HUES48 (cell line): Measurements from ENCODE around the gene XRCC1.
"Not testable (repeated sequence)": the region's sequence is repeated elsewhere in the genome, so short reads cannot be mapped to it uniquely, and the experiment has no call there.

Experiments used
- H3K27ac ChIP-seq: one replicate; pipeline ENCODE4 v1.7.0; 2013; ENCODE audit warnings: low read depth, low read length, inconsistent platforms
- H3K27me3 ChIP-seq: 2 replicates; pipeline ENCODE4 v1.6.1; 2013; ENCODE audit warnings: mild to moderate bottlenecking, low read length; ENCODE audit not compliant: control insufficient read depth, insufficient read depth
- H3K36me3 ChIP-seq: 2 replicates; pipeline ENCODE4 v1.6.1; 2013; ENCODE audit warnings: low read length; ENCODE audit not compliant: control insufficient read depth, insufficient read depth
- H3K4me1 ChIP-seq: 2 replicates; pipeline ENCODE4 v1.6.1; 2013; ENCODE audit warnings: mild to moderate bottlenecking, low read length; ENCODE audit not compliant: control insufficient read depth, insufficient read depth
- H3K4me3 ChIP-seq: 2 replicates; pipeline ENCODE4 v1.5.1; 2013; ENCODE audit warnings: mild to moderate bottlenecking, low read depth, low read length
- H3K9ac ChIP-seq: 2 replicates; pipeline ENCODE4 v1.6.1; 2013; ENCODE audit warnings: mild to moderate bottlenecking, low read depth, low read length, moderate library complexity
- H3K9me3 ChIP-seq: 2 replicates; pipeline ENCODE4 v1.6.1; 2013; ENCODE audit warnings: low read length; ENCODE audit not compliant: control insufficient read depth, insufficient read depth

The XRCC1 gene

DNA sequence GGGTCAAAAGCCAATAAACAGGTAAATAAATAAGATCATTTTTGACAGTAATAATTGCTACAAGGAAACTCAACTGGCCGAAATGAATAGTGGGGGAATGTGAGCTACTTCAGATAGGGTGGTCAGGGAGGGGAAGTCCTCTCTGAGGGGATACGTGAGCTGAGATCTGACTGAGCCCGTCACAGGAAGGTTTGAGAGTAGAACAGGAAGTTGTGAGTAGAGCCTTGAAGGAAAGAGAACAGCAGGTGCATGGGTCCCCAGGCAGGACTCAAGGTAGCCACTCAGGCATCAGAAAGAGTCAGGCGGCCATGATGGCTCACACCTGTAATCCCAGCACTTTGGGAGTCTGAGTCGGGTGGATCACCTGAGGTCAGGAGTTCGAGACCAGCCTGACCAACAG lies 14.4 kb upstream of the XRCC1 start:
- Histone ChIP-seq H3K4me1 (no peaks in the 10 kb centered on the region), H3K4me3 (no peak overlapping the region), H3K27ac (no peak overlapping the region), H3K36me3 (peaks cover 57% of the 10 kb centered on the region), H3K9ac (no peak overlapping the region), H3K9me3 (no peaks in the 10 kb centered on the region), H3K27me3 (no peaks in the 10 kb centered on the region)

DNA sequence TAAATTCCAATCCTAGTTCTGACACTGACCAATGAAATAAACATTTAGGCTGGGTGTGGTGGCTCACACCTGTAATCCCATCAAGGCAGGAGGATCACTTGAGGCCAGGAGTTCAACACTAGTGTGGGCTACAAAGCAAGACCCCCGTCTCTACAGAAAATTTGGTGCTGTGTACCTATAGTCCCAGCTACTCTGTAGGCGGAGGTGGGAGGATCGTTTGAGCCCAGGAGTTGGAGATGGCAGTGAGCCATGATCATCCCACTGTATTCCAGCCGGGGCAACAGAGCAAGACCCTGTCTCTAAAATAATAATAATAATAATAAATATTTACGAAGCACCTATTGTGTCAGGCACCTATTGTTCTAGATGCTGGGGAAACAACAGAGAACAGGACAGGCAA lies 13.9 kb upstream of the XRCC1 start:
- H3K9ac ChIP-seq, result no peak overlapping the region
- no peak overlapping the region for H3K27ac ChIP-seq
- no peaks in the 10 kb centered on the region for H3K9me3 ChIP-seq
- peaks cover 57% of the 10 kb centered on the region for H3K36me3 ChIP-seq
- H3K4me3 ChIP-seq, result no peak overlapping the region
- H3K4me1 ChIP-seq, result no peaks in the 10 kb centered on the region
- no peaks in the 10 kb centered on the region for H3K27me3 ChIP-seq

DNA sequence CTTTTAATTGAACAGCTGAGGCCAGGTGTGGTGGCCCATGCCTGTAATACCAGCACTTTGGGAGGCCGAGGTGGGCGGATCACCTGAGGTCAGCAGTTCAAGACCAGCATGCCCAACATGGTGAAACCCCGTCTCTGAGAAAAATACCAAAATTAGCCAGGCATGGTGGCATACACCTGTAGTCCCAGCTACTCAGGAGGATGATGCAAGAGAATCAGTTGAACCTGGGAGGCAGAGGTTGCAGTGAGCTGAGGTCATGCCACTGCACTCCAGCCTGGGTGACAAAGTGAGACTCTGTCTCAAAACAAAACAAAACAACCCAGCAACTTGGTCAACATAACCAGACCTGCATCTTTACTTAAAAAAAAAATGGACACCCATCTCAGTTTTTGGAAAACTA lies 11.7 kb upstream of the XRCC1 start:
- not testable (repeated sequence) for H3K27me3 ChIP-seq, H3K9ac ChIP-seq, H3K4me3 ChIP-seq, H3K4me1 ChIP-seq, H3K9me3 ChIP-seq, H3K27ac ChIP-seq
- H3K36me3 ChIP-seq, result peaks cover 35% of the 10 kb centered on the region

DNA sequence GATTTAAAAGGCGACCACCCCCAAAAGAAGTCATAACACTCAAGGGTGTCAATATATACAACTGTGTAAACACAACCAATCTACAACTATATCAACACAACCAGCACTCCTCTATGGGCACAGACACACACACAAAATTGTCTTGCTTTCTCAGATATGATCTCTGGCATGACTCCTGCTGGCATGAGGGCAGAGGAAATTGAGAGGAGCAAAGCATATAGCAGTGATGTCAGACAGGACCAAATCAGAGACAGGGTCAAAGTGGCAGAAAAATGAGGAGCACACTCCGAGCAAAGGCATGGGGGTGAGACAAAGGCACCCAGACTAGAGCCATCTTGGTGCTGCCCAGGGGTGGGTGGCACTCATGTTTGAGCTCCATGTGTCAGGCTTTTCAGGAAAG lies 11.0 kb upstream of the XRCC1 start:
- H3K27ac ChIP-seq, result no peak overlapping the region
- H3K4me3 ChIP-seq, result no peak overlapping the region
- peaks cover 32% of the 10 kb centered on the region for H3K36me3 ChIP-seq
- H3K9me3 ChIP-seq, result no peaks in the 10 kb centered on the region
- H3K27me3 ChIP-seq, result no peaks in the 10 kb centered on the region
- H3K4me1 ChIP-seq, result no peaks in the 10 kb centered on the region
- H3K9ac ChIP-seq, result no peak overlapping the region

DNA sequence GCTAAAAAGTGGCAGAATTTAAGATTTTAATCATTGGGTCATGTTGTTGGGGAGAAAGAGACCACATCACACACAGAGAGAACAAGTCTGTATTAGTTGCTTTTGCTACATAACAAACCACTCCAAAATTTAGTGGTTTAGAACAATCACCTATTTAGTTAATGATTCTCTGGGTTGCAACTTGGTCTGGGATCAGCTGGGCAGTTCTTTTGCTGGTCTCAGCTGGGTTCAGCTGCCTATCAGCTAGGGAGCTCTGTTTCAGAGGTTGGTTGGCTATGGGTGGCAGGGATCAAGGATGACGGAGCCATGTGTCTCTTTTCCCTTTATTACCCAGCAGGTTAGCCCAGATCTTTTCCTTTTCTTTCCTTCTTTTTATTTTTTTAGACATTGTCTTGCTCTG lies 9.2 kb upstream of the XRCC1 start:
- no peaks in the 10 kb centered on the region for H3K9me3 ChIP-seq

DNA sequence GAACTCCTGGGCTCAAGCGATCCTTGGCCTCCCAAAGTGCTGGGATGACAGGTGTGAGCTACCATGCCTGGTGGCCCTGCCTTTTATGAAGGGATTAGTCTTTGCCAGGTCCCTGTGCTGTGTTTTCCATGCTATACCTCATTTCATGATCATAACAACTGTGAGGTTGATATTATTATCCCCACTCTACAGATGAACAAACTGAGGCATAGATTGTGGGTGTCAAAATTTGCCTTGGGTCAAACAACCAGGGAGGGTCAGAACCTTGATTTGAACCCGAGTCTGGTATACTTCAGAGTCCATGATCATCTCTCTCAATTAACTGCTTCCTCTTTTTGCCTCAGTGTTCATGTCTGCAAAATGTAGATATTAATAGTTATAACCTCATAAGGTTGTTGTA lies 7.2 kb upstream of the XRCC1 start:
- H3K4me3 ChIP-seq, result no peak overlapping the region
- no peak overlapping the region for H3K9ac ChIP-seq

More for the DNA sequence above, 9.2 kb upstream of the XRCC1 start:
- Histone ChIP-seq H3K27me3 (no peaks in the 10 kb centered on the region), H3K4me1 (no peaks in the 10 kb centered on the region), H3K9ac (no peak overlapping the region), H3K27ac (no peak overlapping the region), H3K36me3 (peaks cover 15% of the 10 kb centered on the region), H3K4me3 (no peak overlapping the region)

DNA sequence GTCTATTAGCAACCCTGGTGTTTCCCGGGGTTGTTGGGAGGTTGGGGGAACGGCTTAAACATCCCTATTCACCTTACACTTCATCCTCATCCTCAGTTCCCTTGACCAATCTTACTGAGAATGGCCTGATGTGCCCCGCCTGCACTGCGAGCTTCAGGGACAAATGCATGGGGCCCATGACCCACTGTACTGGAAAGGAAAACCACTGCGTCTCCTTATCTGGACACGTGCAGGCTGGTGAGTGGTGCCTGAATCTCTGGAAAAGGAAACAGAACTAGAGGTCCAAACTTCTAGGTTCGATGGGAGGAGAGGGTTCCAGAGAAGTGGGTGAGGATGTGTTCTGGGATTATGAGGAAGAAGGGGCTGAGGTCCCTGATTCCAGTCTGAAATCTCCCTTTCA lies 6.1 kb upstream of the XRCC1 start:
- Histone ChIP-seq H3K9ac (no peak overlapping the region), H3K4me3 (no peak overlapping the region), H3K27ac (no peak overlapping the region)

More for the DNA sequence above, 7.2 kb upstream of the XRCC1 start:
- Histone ChIP-seq H3K4me1 (no peaks in the 10 kb centered on the region), H3K27ac (no peak overlapping the region), H3K36me3 (peaks cover 7% of the 10 kb centered on the region), H3K27me3 (no peaks in the 10 kb centered on the region), H3K9me3 (no peaks in the 10 kb centered on the region)

DNA sequence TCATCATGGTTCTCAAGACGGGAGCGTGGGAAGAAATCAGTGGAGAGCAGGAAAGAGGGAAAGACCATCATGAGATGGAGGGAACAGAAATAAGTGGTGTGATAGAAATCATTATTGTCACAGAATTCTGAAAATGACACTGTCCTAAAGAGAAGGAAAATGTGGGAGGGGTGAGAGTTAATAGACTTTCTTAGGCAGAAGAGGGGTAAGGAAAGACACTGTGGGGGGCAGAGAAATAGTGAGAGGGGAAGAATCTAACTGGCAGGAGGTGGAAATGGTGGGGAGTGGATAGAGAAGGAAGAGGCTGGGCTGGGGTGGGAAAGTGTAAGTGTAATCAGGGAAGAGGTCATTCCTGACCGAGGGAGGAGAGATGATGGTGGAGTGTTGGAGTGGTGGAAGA lies 3.5 kb upstream of the XRCC1 start:
- Histone ChIP-seq H3K9ac (no peak overlapping the region), H3K27ac (no peak overlapping the region), H3K4me3 (no peak overlapping the region), H3K27me3 (no peaks in the 10 kb centered on the region), H3K4me1 (peaks cover 11% of the 10 kb centered on the region; the same call in 1 of the 2 replicates), H3K36me3 (0 out of 2 replicates have a peak, but pooled peaks cover 3% of the 10 kb centered on the region), H3K9me3 (no peaks in the 10 kb centered on the region)

More for the DNA sequence above, 6.1 kb upstream of the XRCC1 start:
- peaks cover 4% of the 10 kb centered on the region for H3K36me3 ChIP-seq
- H3K27me3 ChIP-seq, result no peaks in the 10 kb centered on the region
- no peaks in the 10 kb centered on the region for H3K9me3 ChIP-seq
- 0 out of 2 replicates have a peak, but pooled peaks cover 4% of the 10 kb centered on the region for H3K4me1 ChIP-seq

DNA sequence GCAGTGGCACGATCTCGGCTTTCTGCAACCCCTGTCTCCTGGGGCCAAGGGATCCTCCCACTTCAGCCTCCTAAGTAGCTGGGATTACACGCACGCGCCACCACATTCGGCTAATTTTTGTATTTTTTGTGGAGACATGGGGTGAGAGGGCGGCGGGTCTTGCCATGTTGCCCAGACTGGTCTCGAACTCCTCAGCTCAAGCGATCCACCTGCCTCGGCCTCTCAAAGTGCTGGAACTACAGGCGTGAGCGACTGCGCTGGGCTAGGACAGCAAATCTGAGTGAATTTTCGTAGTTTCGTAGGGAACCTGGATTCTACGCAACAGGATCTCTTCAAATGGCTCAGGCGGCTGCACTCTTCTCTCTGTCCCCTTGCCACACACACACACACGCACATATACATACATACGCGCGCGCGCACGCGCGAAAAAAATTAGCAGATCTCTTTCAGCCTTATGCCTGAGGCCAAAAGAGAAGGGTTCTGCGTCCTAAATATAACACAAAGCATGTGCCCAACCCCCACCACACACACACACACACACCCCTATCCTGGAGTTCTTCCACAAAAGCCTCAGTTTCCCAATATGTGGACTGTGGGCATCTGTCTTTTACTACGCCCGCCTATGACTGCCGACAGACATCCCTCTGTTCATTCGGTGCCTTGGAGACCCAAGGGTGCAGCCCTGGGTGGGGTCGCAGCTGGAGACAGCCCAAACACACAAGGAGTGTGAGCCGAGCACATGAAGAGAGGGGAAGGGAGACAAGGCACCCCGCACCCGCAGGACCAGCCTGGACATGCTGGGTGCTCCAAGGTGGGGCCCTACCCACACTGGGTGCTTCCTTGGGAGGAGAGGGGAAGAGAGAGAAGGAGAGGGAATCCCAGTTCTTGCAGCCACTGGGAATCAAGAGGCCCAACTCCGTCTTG lies 890 bp upstream of the XRCC1 start:
- Histone ChIP-seq H3K4me1 (peaks cover 11% of the 10 kb centered on the region; the same call in 1 of the 2 replicates), H3K27ac (peak overlapping the region; percentile 46), H3K27me3 (no peaks in the 10 kb centered on the region), H3K9ac (0 out of 2 replicates have a peak overlapping the region, but pooled peaks have one; percentile 2), H3K9me3 (no peaks in the 10 kb centered on the region), H3K4me3 (peak overlapping the region; percentile 42), H3K36me3 (peaks cover 10% of the 10 kb centered on the region)

DNA sequence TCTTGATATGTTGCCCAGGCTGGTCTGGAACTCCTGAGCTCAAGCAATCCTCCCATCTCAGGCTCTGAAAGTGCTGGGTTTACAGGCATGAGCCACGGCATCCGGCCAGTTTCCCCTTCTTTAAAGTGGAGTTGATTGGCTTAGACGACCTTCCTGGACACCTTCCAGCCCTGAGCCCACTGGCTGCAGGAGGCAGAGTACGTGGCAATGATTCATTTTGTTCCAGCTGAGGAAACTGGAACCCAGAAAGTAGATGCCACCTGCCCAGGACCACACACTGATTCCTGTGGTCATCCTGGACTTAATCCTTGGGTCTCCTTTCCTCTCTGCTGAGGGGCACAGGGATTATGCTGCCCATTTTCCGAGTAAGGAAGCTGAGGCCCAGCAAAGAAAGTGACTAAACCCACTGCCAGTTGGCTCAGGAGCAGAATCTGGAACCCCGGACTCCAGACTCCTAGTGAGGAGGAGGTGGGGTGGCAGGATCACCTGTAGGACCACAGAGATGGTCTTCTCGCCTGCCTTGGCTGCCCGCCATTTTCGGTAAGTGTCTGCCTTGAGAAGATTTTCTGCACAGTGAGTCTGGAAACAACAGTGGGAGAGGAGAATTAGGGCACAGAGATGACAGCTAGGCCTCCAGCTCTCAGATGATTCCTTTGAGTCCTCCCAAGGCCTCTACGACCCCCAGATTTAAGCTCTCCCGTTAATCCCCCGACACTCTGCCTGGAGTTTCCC lies 737 bp downstream of the XRCC1 start:
- peak overlapping the region; percentile 62 for H3K9ac ChIP-seq
- H3K4me3 ChIP-seq, result peak overlapping the region; percentile 82
- H3K4me1 ChIP-seq, result peaks cover 11% of the 10 kb centered on the region; the same call in 1 of the 2 replicates
- peak overlapping the region; percentile 43 for H3K27ac ChIP-seq
- H3K9me3 ChIP-seq, result no peaks in the 10 kb centered on the region
- no peaks in the 10 kb centered on the region for H3K27me3 ChIP-seq
- H3K36me3 ChIP-seq, result peaks cover 10% of the 10 kb centered on the region

DNA sequence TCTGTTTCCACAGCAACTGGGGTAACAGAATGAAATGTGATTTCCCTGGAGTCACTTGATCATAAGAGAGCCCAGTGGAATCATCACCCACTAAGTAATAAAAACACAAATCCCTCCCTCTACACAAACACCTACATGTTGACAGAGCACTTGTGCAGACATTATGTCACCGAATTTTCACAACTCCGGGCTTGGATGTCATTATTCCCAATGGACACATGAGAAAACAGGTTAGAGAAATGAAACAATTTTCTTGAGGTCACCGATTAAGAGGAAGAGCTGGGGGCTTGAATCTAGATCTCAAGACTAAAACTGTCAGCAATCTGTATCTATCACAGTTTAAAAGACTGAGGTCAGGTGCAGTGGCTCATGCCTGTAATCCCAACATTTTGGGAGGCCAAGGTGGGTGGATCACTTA lies 3.1 kb downstream of the XRCC1 start:
- no peak overlapping the region for H3K4me3 ChIP-seq
- H3K9me3 ChIP-seq, result no peaks in the 10 kb centered on the region
- no peak overlapping the region for H3K9ac ChIP-seq
- no peaks in the 10 kb centered on the region for H3K27me3 ChIP-seq
- peaks cover 10% of the 10 kb centered on the region for H3K36me3 ChIP-seq
- peaks cover 11% of the 10 kb centered on the region; the same call in 1 of the 2 replicates for H3K4me1 ChIP-seq
- H3K27ac ChIP-seq, result no peak overlapping the region
